GM10248 (cell line): ENCODE data around the gene CNR2.
A peak's percentile ranks its signal among the peaks of the same experiment; 100 is the strongest.
"Not testable (repeated sequence)": the region's sequence is repeated elsewhere in the genome, so short reads cannot be mapped to it uniquely, and the experiment has no call there.

ENCODE experiments used
- CTCF ChIA-PET: fragments of 300-600 bp; sonication (Branson Sonifier 250); formaldehyde crosslinking; extraction: SDS; loops from one replicate; lab custom pipeline; 2021; ENCODE audit warnings: antibody characterized with exemption; lab: Yijun Ruan, JAX
- POLR2A ChIA-PET: fragments of 350-650 bp; sonication (Branson Sonifier 250); formaldehyde crosslinking; extraction: SDS; loops from one replicate; lab custom pipeline; 2020; ENCODE audit warnings: antibody characterized with exemption; lab: Yijun Ruan, JAX
- DNase-seq: peaks from one replicate; pipeline ENCODE4 v3.0.0; 2012; ENCODE audit errors: extremely low spot score
- TF ChIP-seq, protein P1 (sequence below): IDR thresholded peaks from 2 replicates; pipeline ENCODE4 v1.5.1; 2012; ENCODE audit warnings: mild to moderate bottlenecking, low read depth; ENCODE audit errors: extremely low read depth, missing control alignments, control extremely low read depth

Gene CNR2

DNA sequence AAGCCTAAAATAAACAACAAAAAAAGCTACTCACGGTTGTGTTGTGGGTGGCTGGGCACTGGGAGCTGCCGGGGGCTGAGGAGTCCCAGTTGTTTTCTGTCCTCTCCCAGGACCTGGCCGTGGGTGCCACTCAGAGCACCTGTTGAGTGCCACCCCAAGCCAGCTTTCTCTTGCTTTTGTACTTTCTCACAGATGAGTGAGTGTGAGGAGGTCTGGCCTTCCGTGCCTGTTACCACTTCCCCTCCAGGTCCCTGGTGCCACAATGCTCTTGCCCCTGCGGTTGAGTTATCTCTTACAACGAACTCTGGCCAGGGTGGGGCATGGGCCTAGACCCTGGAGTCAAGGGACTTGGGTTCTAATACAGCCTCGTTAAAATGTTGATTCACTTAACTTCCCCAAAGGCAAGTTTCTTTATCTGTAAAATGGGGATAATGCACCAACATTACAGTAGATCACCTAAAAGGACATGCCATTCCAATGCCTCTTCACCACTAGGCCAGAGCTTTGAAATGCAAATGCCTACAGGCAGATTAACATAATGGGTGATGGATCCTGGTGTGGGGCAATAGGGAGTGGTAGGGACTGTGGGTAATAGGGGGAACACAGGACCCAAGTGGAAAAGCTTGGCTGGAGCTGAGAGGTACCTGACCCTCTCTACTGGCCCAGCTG is at the start of gene CNR2:
TSS of gene CNR2 (minus strand) at position 151 of the 669 bp plus-strand sequence. CDS start 37,745 bp downstream, outside the sequence.
- CTCF ChIA-PET: interaction anchor here (0.7 to 1.9 kb wide), 9 partner anchors 8 to 142 kb away, joined by 3 to 17 read pairs (median 4); no protein-coding TSS in a partner anchor
- POLR2A ChIA-PET: interaction anchor here (0.6 to 0.7 kb wide), 2 partner anchors 24 to 67 kb away, joined by 3 read pairs; partner anchors contain the start of gene SRSF10
- no peak for DNase-seq
- TF ChIP-seq, protein P1, sequence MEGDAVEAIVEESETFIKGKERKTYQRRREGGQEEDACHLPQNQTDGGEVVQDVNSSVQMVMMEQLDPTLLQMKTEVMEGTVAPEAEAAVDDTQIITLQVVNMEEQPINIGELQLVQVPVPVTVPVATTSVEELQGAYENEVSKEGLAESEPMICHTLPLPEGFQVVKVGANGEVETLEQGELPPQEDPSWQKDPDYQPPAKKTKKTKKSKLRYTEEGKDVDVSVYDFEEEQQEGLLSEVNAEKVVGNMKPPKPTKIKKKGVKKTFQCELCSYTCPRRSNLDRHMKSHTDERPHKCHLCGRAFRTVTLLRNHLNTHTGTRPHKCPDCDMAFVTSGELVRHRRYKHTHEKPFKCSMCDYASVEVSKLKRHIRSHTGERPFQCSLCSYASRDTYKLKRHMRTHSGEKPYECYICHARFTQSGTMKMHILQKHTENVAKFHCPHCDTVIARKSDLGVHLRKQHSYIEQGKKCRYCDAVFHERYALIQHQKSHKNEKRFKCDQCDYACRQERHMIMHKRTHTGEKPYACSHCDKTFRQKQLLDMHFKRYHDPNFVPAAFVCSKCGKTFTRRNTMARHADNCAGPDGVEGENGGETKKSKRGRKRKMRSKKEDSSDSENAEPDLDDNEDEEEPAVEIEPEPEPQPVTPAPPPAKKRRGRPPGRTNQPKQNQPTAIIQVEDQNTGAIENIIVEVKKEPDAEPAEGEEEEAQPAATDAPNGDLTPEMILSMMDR: no peak

DNA sequence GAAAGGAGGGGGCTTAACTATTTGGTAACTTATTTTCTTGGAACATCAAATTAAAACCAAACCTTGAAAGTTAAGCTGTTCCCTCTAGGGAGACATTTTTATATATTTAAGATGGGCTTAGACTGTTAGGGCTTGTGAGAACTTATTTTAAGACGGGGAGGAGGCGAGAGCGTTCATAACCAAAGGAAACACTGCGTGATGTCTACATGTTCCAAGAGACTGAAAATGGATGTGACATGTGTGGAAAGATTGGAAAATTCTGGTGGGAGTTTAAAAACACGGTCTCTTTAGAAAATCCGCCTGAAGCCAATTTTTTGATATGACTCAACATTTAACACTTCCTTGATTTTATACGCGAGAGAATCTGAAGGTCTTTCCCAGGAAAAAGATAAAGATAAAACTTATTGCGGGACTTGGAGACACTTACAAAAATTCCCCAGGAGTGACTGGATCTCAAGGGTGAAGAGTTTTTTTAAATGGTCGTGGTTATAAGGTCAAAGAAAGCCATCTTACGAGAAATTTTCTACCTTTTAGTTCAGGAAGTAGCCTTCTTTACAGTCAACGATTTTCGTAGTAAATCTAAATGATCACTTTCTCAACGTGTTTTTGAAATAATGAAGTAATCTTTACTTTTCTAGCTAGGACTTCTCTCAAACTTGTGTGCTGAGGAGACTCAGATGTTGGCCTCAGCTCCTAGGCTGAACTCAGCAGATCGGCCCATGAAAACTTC is 47.3 kb upstream of the CNR2 start:
- ChIA-PET CTCF (interaction anchor here (0.7 to 2.8 kb wide), 5 partner anchors 15 to 189 kb away, joined by 3 to 8 read pairs (median 4); no protein-coding TSS in a partner anchor), POLR2A (no interaction called here)
- TF ChIP-seq, protein P1: no peak
- DNase-seq: no peak

DNA sequence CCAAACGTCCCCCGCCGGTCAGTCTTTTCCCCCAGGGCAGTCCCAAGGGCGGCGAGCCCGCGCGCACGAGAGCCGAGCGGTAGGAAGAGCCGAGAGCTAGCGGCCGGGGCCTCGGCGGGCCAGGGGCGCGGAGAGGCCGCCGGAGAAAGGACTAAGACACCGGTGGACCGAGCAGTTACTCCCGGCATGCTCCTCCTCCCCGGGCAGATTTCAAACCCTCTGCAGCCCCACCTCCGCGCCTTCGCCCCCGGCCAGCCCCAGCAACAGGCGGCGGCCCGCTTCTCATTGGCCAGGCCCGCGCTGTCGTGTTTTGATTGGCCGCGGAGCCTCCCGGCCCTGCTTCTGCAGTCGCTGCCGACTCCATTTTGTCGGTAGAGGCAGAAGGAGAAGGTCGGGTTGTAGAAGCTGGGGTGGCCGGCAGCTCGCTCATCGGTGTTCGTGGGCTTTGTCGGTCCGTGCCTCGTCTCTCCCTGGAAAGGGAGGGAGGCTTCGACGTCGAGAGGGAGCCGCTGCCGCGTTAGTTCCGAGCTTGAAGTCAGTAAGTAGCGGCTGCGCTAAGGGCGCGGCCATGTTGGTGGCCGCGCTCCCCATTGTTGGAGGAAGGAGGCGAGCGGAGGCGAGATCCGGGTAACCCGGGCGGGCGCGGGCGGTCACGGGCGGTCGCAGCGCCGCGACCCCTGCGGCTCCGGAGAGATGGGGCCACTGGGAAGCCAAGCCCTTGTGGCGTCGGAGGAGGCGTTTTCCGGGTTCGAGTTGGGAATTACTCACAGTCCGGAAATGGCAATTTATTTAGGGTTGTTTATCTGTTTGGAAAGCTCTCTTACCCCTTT is 46.5 kb upstream of the CNR2 start, which contains the start of gene PNRC2:
TSS of gene PNRC2 (plus strand) at position 368 of the 830 bp plus-strand sequence. CDS start 1,630 bp downstream, outside the sequence.
- peak; percentile 97 for DNase-seq
- ChIA-PET CTCF (interaction anchor here (0.9 to 2.8 kb wide), 4 partner anchors 10 to 149 kb away, joined by 3 to 8 read pairs (median 4); no protein-coding TSS in a partner anchor), POLR2A (no interaction called here)
- TF ChIP-seq, protein P1: no peak

DNA sequence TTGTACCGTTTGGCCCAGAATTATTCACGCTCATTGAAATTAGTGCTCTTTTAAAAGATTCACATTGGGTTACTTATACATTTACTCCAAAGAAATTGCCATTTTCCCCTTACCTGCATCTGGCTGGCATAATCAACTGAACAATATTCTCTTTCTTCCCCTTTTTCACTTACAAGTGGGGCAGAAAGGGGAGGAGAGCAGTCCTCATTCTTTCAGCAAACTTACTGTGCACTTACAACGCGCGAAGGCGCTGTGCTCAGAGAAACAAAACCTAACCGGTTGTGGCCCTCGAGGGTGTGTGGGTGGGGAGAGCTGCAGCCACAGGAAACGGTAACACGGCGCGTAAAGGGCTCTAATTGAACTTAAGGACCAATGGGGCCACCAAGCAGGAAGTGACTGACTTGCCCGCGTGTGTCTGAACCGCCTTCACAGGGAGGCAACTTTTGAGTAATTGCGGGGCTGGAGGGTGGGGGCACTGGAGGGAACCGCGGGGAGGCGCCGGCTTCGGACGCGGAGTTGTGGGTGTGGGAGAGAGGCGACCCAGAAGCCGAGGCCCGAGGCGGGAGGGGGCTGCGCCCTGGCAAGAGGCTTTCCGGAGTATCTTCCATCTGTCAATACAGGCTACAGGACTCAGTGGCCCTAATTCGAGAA is 45.8 kb upstream of the CNR2 start:
- DNase-seq: peak; percentile 90
- ChIA-PET POLR2A (no interaction called here), CTCF (interaction anchor here (0.9 to 2.8 kb wide), 3 partner anchors 9 to 42 kb away, joined by 3 to 8 read pairs (median 4); no protein-coding TSS in a partner anchor)
- TF ChIP-seq, protein P1: peak; percentile 48

DNA sequence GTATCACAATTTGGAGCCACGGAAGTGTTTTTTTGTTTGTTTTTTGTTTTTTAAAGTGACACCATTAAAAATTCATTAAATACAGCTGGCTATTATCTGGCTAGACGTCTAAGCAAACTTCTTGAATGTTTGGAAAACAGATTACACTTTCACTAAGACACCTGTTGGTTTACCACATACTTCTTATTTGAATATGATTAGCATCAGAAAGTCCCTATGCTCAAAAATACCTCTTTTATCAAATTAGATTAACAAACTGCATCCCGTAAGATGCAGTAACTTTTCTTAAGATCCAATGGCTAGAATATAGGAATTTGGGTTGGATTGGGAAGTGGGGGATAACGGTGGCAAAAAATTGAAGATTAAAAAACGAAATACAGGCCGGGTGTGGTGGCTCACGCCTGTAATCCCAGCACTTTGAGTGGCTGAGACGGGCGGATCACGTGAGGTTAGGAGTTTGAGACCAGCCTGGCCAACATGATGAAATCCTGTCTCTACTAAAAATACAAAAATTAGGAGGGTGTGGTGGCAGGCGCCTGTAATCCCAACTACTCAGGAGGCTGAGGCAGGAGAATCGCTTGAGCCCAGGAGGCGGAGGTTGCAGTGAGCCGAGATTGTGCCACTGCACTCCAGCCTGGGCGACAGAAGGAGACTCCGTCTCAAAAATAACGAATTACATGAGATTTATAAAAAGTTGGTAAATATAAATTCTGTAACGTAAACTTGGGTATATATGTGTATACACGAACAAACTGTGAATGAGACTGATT is 45.1 kb upstream of the CNR2 start:
- ChIA-PET CTCF (interaction anchor here (1.0 to 1.7 kb wide), 2 partner anchors 42 to 148 kb away, joined by 3 to 10 read pairs; no protein-coding TSS in a partner anchor), POLR2A (interaction anchor here (0.7 kb wide), 2 partner anchors 85 to 136 kb away, joined by 4 to 5 read pairs; no protein-coding TSS in a partner anchor)
- DNase-seq: not testable (repeated sequence)
